Lung (tissue), 12 donors: ENCODE results near the gene EEF1A2. TPM values are rescaled to one million over a fixed set of nuclear protein-coding genes. Genes with fewer than 3 reads are reported as not detected.

Experiments used
- ATAC-seq: fragments of 200-7000 bp; cut with Tn5 transposase; one replicate; pipeline ENCODE4 v1.9.1; 2020; ENCODE audit warnings: moderate number of reproducible peaks; ENCODE audit not compliant: insufficient read depth, low FRiP score
- DNase-seq, 3 donors: peaks; one replicate each; pipeline ENCODE4 v3.0.0-alpha.2; 2013 to 2017
- H3K27ac ChIP-seq, 2 donors: one replicate each; pipeline ENCODE4 v1.5.1; 2013; ENCODE audit warnings: mild to moderate bottlenecking in 2 of 2, moderate library complexity in 2 of 2, control low read depth in 1 of 2, inconsistent platforms in 1 of 2, low read depth in 1 of 2, low read length in 1 of 2
- H3K27me3 ChIP-seq, 3 donors: one replicate each; pipeline ENCODE4 v1.5.1; 2013; ENCODE audit warnings: low read length in 2 of 3; ENCODE audit not compliant: control insufficient read depth in 3 of 3, insufficient read depth in 3 of 3
- H3K36me3 ChIP-seq, 4 donors: one replicate each; pipeline ENCODE4 v1.5.1; 2013; ENCODE audit warnings: low read length in 4 of 4, mild to moderate bottlenecking in 1 of 4, moderate library complexity in 1 of 4; ENCODE audit not compliant: control insufficient read depth in 4 of 4, insufficient read depth in 4 of 4
- H3K4me1 ChIP-seq, 5 donors: one replicate each; pipeline ENCODE4 v1.5.1; 2013; ENCODE audit warnings: low read length in 5 of 5, mild to moderate bottlenecking in 2 of 5, moderate library complexity in 1 of 5; ENCODE audit not compliant: control insufficient read depth in 5 of 5, insufficient read depth in 5 of 5
- H3K4me3 ChIP-seq: one replicate; pipeline ENCODE4 v1.5.1; 2013; ENCODE audit warnings: mild to moderate bottlenecking, control low read depth, moderate library complexity
- H3K9ac ChIP-seq, 2 donors: one replicate each; pipeline ENCODE4 v1.5.1; 2013; ENCODE audit warnings: low read length in 2 of 2, control low read depth in 1 of 2; ENCODE audit not compliant: insufficient read depth in 1 of 2
- H3K9me3 ChIP-seq, 4 donors: one replicate each; pipeline ENCODE4 v1.5.1; 2013; ENCODE audit warnings: low read length in 3 of 4, mild to moderate bottlenecking in 1 of 4, moderate library complexity in 1 of 4; ENCODE audit not compliant: control insufficient read depth in 4 of 4, insufficient read depth in 3 of 4
- WGBS, 2 donors: extraction: QIAGEN DNeasy Blood & Tissue Kit; methylation state at CpG; one replicate each; pipeline ENCODE4 v1.1.7; 2013; 5-methylcytosine and 5-hydroxymethylcytosine counted together
- polyA plus RNA-seq, 2 donors: library from polyadenylated mRNA; stranded (reverse); fragments of 200-250 nt; gene quantifications; one replicate each; pipeline ENCODE4 v1.2.1, GENCODE V29; 2013
- total RNA-seq, 2 donors: library from RNA; depleted of rRNA in 1 of 2; stranded (reverse); fragments of >200 nt in 1 of 2; gene quantifications; one replicate each; pipeline ENCODE4 v1.2.1, GENCODE V29; 2014 to 2021
- TF ChIP-seq, protein P1 (sequence below): IDR thresholded peaks from 2 replicates; pipeline ENCODE4 v1.5.1; 2012; ENCODE audit warnings: mild to moderate bottlenecking; ENCODE audit errors: control extremely low read depth, extremely low read depth
- donor health status: control.
- donor health status: control.
- donor health status: Bipolar disorder and iron deficiency.
- donor health status: healthy.
- donor health status: DM: yes; HTN: yes; CAD: no.

Gene EEF1A2
- total and polyA plus RNA-seq, 4 donors = 0.47 to 1.9 (median 1.0) TPM

DNA sequence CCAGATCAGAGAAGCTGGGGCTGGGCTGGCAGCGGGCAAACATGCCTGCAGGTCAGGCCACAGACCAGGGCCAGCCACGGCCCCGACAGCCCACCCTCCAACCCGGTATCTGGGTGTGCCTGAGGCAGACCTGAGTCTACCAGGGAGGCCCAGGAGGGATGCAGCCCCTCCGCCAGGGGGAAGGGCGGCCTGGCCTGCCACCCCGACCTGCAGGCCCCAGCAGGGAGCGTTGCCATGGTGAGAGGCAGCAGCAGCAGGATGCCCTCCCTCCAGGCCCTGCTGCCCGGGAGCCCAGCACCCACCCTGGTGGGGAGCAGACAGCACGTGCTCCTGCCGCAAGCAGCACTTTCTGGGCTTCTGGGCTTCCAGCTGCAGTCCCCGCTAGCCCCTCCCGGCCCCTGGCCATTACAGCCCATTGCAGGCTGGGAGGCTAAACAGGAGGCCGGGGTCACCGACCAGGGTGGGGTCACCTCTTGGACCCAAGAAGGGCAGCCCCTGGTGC, 3.8 kb upstream of the EEF1A2 start:
- TF ChIP-seq, protein P1, sequence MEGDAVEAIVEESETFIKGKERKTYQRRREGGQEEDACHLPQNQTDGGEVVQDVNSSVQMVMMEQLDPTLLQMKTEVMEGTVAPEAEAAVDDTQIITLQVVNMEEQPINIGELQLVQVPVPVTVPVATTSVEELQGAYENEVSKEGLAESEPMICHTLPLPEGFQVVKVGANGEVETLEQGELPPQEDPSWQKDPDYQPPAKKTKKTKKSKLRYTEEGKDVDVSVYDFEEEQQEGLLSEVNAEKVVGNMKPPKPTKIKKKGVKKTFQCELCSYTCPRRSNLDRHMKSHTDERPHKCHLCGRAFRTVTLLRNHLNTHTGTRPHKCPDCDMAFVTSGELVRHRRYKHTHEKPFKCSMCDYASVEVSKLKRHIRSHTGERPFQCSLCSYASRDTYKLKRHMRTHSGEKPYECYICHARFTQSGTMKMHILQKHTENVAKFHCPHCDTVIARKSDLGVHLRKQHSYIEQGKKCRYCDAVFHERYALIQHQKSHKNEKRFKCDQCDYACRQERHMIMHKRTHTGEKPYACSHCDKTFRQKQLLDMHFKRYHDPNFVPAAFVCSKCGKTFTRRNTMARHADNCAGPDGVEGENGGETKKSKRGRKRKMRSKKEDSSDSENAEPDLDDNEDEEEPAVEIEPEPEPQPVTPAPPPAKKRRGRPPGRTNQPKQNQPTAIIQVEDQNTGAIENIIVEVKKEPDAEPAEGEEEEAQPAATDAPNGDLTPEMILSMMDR = no peak
- Histone ChIP-seq H3K27ac (no peak overlapping the region), H3K36me3 (no peaks in the 10 kb centered on the region), H3K27me3 (peaks cover 12 to 36% (median 15%) of the 10 kb centered on the region in 3 donors), H3K9ac (no peak overlapping the region), H3K4me1 (peaks cover 0 to 8% (median 0%) of the 10 kb centered on the region in 5 donors), H3K4me3 (no peak overlapping the region), H3K9me3 (peaks cover 0 to 21% (median 5%) of the 10 kb centered on the region in 4 donors)
- WGBS, 2 donors = 56 to 72% methylated on average over 15 of the region's 15 CpGs
- no peak for ATAC-seq
- DNase-seq = no peak

DNA sequence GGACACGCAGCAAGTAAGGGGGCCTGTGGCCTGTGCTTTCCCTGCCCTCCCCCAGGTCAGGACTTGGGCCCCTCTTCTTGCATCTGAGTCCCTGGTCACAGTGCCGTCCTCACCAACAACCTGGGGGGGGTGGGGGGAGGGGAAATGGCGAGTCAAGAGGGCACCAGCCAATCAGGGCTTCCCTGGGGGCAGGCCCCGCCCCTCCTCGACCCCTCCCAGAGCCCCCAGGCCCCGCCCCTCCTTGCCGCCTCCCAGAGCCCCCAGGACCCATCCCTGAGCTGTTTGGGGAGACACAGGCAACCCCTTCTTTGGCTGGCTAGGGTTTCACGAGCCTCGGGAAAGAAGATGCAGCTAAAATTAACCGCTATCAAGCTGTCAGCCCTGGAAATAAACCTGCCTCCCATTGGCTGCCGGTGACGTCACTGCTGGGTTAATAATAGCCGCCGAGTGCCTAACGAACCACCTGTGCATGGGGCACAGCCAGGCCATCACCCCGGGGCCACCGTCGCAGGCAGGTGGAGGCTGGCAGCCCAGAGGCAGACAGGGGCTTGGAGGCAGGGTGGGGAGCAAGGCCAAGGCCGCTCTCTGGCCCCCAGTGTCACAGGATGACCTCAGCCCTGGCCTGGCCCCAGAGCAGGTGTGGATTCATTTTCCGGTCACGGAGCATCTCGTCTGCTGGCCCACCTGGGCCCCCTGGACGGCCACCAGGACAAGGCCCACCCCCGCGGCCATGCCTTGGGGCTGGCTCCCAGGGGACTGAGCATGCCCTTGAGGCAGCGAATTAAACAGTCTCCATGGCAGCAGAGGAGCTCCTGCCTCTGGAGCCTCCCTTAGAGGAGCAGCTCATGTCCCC, 3.2 kb upstream of the EEF1A2 start:
- Histone ChIP-seq H3K9me3 (peaks cover 0 to 16% (median 5%) of the 10 kb centered on the region in 4 donors), H3K4me3 (no peak overlapping the region), H3K36me3 (no peaks in the 10 kb centered on the region), H3K27me3 (peaks cover 15 to 43% (median 16%) of the 10 kb centered on the region in 3 donors), H3K4me1 (peaks cover 0 to 8% (median 0%) of the 10 kb centered on the region in 5 donors), H3K27ac (peak overlapping the region in 1 of 2 donors; percentile 78), H3K9ac (no peak overlapping the region)
- DNase-seq (no peak), ATAC-seq (no peak)
- WGBS, 2 donors = 27 to 37% methylated on average over 26 of the region's 26 CpGs
- TF ChIP-seq, protein P1 = no peak

DNA sequence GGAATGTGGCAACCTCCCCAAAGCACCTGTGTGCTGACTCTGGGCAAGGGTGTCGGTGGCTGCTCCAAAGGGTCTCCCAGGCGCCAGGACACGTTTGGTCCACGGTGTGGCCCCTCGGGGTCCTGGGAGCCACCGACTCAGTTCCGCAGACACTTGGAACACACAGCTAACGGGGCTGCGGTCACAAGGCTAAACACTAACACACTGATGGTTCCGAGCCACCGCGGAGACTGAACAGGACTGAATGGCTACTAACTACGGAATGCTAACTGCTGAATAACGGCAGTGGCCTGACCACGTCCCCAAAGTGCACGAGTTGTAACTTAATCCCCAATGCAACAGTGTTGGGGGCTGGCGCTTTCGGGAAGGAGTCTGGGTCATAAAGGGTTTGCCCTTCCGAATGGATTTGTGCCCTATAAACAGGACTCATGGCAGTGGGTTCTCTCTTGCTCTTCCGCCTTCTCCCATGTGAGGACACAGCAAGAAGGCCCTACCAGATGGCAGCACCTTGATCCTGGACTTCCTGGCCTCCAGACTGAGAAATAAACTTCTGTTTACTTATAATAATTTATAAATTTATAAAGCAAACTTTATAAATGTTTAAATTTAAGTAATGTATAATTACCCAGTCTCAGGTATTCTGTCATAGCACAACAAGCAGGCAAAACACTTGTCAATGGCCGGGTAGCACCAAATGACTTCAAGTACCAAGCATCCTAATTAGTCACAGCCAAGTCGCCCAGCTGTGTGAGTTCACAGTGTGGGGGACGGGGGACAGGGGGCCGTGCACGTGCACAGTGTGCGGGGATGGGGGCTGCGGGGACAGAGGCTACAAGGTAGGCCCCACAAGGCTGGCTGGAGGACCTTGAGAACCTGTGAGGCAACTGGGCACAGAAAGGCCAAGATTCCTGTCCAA, 2.3 kb upstream of the EEF1A2 start:
- H3K36me3 ChIP-seq = no peaks in the 10 kb centered on the region
- no peak overlapping the region for H3K9ac ChIP-seq
- peaks cover 15 to 50% (median 21%) of the 10 kb centered on the region in 3 donors for H3K27me3 ChIP-seq
- ATAC-seq (no peak), DNase-seq (no peak)
- H3K9me3 ChIP-seq = peaks cover 0 to 16% (median 5%) of the 10 kb centered on the region in 4 donors
- H3K27ac ChIP-seq = peak overlapping the region in 1 of 2 donors; percentile 78
- WGBS, 2 donors = 83 to 88% methylated on average over 27 of the region's 27 CpGs
- peaks cover 0 to 8% (median 2%) of the 10 kb centered on the region in 5 donors for H3K4me1 ChIP-seq
- no peak overlapping the region for H3K4me3 ChIP-seq
- TF ChIP-seq, protein P1 = no peak
